Body of pancreas (tissue), 4 donors: ENCODE results near the gene PRR16.

ENCODE experiments used
- POLR2A ChIP-seq, 3 donors: fragments of 450-650 bp; IDR thresholded peaks; one replicate each; pipeline ENCODE4 v1.6.1; 2016; ENCODE audit warnings: antibody characterized with exemption in 3 of 3, mild to moderate bottlenecking in 2 of 3
- TF ChIP-seq, protein P1 (sequence below), 7 experiments: fragments of 450-650 bp in 4 of 7; fragments of 200-600 bp in 3 of 7; sonication (generic) in 3 of 7; IDR thresholded peaks; one replicate each; pipeline ENCODE4 v1.5.1; 2016 to 2019; ENCODE audit warnings: antibody characterized with exemption in 7 of 7

DNA sequence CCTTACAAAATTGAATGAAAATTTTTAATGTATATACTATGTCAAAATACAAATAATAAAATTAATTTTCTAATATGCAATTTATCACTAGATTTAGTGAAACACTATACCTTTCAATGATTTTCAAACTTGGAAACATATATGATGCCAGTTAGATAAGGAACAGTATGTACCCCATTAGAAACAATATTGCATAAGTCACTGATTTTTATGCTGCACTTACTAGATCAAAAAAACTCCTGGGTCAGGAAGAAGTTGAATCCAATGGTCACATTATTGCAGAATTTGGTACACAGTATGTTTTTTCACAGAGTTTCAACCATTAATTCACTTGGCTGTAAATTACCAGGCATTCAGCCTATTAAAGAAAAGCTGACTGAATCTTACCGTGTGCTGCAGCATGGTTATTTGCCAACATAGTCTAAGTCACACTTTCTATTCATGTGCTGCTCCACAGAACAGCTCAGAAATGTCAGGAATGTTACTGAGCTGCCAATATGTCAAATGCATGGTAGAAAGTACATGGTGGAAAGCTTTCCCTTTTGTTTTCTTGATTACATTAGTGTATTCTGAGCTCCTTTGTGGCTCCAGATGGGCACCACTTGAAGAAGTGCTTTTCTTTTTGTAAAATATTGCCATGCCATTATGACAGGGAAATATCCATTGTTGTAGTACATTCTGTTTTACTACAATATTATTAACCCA, 9.9 kb upstream of the PRR16 start:
- TF ChIP-seq, protein P1, sequence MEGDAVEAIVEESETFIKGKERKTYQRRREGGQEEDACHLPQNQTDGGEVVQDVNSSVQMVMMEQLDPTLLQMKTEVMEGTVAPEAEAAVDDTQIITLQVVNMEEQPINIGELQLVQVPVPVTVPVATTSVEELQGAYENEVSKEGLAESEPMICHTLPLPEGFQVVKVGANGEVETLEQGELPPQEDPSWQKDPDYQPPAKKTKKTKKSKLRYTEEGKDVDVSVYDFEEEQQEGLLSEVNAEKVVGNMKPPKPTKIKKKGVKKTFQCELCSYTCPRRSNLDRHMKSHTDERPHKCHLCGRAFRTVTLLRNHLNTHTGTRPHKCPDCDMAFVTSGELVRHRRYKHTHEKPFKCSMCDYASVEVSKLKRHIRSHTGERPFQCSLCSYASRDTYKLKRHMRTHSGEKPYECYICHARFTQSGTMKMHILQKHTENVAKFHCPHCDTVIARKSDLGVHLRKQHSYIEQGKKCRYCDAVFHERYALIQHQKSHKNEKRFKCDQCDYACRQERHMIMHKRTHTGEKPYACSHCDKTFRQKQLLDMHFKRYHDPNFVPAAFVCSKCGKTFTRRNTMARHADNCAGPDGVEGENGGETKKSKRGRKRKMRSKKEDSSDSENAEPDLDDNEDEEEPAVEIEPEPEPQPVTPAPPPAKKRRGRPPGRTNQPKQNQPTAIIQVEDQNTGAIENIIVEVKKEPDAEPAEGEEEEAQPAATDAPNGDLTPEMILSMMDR (IDR thresholded peaks at IDR 0.05): no peak
- TF ChIP-seq POLR2A (IDR thresholded peaks at IDR 0.05): no peak
